OCI-M2 (cell line): ENCODE results near the gene ASTN1.

Experiments
- DNase-seq: peaks from one replicate; lab custom pipeline; 2025; ENCODE audit not compliant: unreplicated experiment; lab: John Stamatoyannopoulos, UW

Gene ASTN1

GRCh38 chr1:177164380-177165068 lies at the start of gene ASTN1:
Gene ASTN1, minus strand, starts transcription at chr1:177164712. Its CDS starts 36 bp downstream, at chr1:177164676.
- no peak for DNase-seq

- DNase-seq, result no peak
These were observed 46.7 kb upstream of the ASTN1 start for GRCh38 chr1:177211231-177211630.

- no peak for DNase-seq
These were observed 45.6 kb upstream of the ASTN1 start for GRCh38 chr1:177210071-177210470.

- no peak for DNase-seq
These were observed 44.8 kb upstream of the ASTN1 start for GRCh38 chr1:177209357-177209756.

GRCh38 chr1:177208920-177209319 lies 44.4 kb upstream of the ASTN1 start:
- no peak for DNase-seq

- DNase-seq, result no peak
These were observed 42.4 kb upstream of the ASTN1 start for GRCh38 chr1:177206831-177207355.

- DNase-seq, result no peak
These were observed 35.8 kb upstream of the ASTN1 start for GRCh38 chr1:177200290-177200689.

GRCh38 chr1:177198243-177198642 lies 33.7 kb upstream of the ASTN1 start:
- DNase-seq, result no peak

- DNase-seq, result no peak
These were observed 25.9 kb upstream of the ASTN1 start for GRCh38 chr1:177190308-177190970.

- no peak for DNase-seq
These were observed 22.1 kb upstream of the ASTN1 start for GRCh38 chr1:177186639-177187038.

- DNase-seq, result no peak
These were observed 20.7 kb upstream of the ASTN1 start for GRCh38 chr1:177185209-177185608.

GRCh38 chr1:177183836-177184235 lies 19.3 kb upstream of the ASTN1 start:
- no peak for DNase-seq

GRCh38 chr1:177181631-177182291 lies 17.2 kb upstream of the ASTN1 start:
- no peak for DNase-seq

GRCh38 chr1:177181280-177181630 lies 16.7 kb upstream of the ASTN1 start:
- no peak for DNase-seq

- DNase-seq, result no peak
These were observed 10.6 kb upstream of the ASTN1 start for GRCh38 chr1:177174921-177175634.

GRCh38 chr1:177173976-177174375 lies 9.5 kb upstream of the ASTN1 start:
- DNase-seq, result no peak

- DNase-seq, result no peak
These were observed 8.4 kb upstream of the ASTN1 start for GRCh38 chr1:177172866-177173265.

GRCh38 chr1:177172272-177172671 lies 7.8 kb upstream of the ASTN1 start:
- DNase-seq, result no peak

GRCh38 chr1:177171536-177172123 lies 7.1 kb upstream of the ASTN1 start:
- no peak for DNase-seq

GRCh38 chr1:177170756-177171535 lies 6.4 kb upstream of the ASTN1 start, which contains the start of gene BRINP2:
Gene BRINP2, plus strand, starts transcription at chr1:177170958. Its CDS starts 58,919 bp downstream, at chr1:177229877.
- no peak for DNase-seq
